Peyer's patch (tissue), 4 donors: ENCODE results near the gene NR1H4. TPM values are rescaled to one million over a fixed set of nuclear protein-coding genes. Genes with fewer than 3 reads are reported as not detected.

ENCODE experiments used
- DNase-seq, 3 donors: peaks; one replicate each; pipeline ENCODE4 v3.0.0-alpha.2; 2017 to 2019
- H3K27ac ChIP-seq, 4 donors: fragments of 200-600 bp; sonication (generic); one replicate each; pipeline ENCODE4 v1.5.1; 2016 to 2019
- H3K27me3 ChIP-seq, 2 donors: fragments of 200-600 bp; sonication (generic); one replicate each; pipeline ENCODE4 v1.5.1; 2019
- H3K36me3 ChIP-seq, 3 donors: fragments of 200-600 bp; sonication (generic); one replicate each; pipeline ENCODE4 v1.5.1; 2016 to 2019
- H3K4me1 ChIP-seq, 4 donors: fragments of 200-600 bp; sonication (generic); one replicate each; pipeline ENCODE4 v1.5.1; 2016 to 2019
- H3K4me3 ChIP-seq, 4 donors: fragments of 200-600 bp; sonication (generic); 1 replicate in 3 of 4; 2 replicates in 1 of 4; pipeline ENCODE4 v1.5.1; 2016 to 2019; ENCODE audit warnings: mild to moderate bottlenecking in 1 of 4
- H3K9me3 ChIP-seq, 4 donors: fragments of 200-600 bp; sonication (generic); one replicate each; pipeline ENCODE4 v1.5.1; 2016 to 2019; ENCODE audit warnings: mild to moderate bottlenecking in 1 of 4
- POLR2A ChIP-seq, 2 donors: fragments of 450-650 bp; IDR thresholded peaks; one replicate each; pipeline ENCODE4 v1.5.1; 2017; ENCODE audit warnings: antibody characterized with exemption in 2 of 2, mild to moderate bottlenecking in 2 of 2, moderate library complexity in 2 of 2
- total RNA-seq, 4 donors: library from RNA; depleted of rRNA; stranded (reverse); fragments of >200 nt; gene quantifications; one replicate each; pipeline ENCODE4 v1.1.0, GENCODE V29; 2016
- TF ChIP-seq, protein P1 (sequence below), 6 experiments: fragments of 450-650 bp in 4 of 6; fragments of 200-600 bp in 2 of 6; sonication (generic) in 1 of 6; IDR thresholded peaks; one replicate each; pipeline ENCODE4 v1.5.1; 2017 to 2019; ENCODE audit warnings: antibody characterized with exemption in 6 of 6, mild to moderate bottlenecking in 3 of 6, moderate library complexity in 1 of 6

The NR1H4 gene
- total RNA-seq, 4 donors from 2014 or later = 75.1 to 316 (median 227) TPM

GRCh38 chr12:100539202-100539601 lies 65.5 kb downstream of the NR1H4 start:
- no peak for TF ChIP-seq POLR2A (IDR thresholded peaks at IDR 0.05)
- TF ChIP-seq, protein P1, sequence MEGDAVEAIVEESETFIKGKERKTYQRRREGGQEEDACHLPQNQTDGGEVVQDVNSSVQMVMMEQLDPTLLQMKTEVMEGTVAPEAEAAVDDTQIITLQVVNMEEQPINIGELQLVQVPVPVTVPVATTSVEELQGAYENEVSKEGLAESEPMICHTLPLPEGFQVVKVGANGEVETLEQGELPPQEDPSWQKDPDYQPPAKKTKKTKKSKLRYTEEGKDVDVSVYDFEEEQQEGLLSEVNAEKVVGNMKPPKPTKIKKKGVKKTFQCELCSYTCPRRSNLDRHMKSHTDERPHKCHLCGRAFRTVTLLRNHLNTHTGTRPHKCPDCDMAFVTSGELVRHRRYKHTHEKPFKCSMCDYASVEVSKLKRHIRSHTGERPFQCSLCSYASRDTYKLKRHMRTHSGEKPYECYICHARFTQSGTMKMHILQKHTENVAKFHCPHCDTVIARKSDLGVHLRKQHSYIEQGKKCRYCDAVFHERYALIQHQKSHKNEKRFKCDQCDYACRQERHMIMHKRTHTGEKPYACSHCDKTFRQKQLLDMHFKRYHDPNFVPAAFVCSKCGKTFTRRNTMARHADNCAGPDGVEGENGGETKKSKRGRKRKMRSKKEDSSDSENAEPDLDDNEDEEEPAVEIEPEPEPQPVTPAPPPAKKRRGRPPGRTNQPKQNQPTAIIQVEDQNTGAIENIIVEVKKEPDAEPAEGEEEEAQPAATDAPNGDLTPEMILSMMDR (IDR thresholded peaks at IDR 0.05) = no peak
- Histone ChIP-seq H3K27me3 (no peaks in the 10 kb centered on the region), H3K4me3 (no peak overlapping the region), H3K36me3 (peaks cover 0 to 68% (median 0%) of the 10 kb centered on the region in 3 donors), H3K4me1 (no peaks in the 10 kb centered on the region), H3K9me3 (no peaks in the 10 kb centered on the region), H3K27ac (no peak overlapping the region)
- DNase-seq = no peak

DNA sequence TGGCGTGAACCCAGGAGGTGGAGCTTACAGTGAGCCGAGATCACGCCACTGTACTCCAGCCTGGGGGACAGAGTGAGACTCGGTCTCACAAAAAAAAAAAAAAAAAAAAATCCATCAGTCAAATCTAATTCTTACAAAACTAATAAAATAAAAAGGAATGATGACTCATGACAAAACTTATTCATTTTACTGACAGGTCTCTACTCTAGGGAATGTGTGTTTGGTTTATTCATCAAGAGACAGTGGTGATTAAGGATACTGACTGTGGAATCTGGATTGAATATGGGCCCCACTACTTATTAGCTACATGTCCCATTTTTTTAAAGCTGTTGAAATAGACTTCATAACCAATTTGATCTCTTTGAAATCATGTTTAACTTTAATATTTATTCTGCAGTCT lies 70.5 kb downstream of the NR1H4 start:
- H3K27me3 ChIP-seq = no peaks in the 10 kb centered on the region
- TF ChIP-seq, protein P1 (IDR thresholded peaks at IDR 0.05) = no peak
- no peak for TF ChIP-seq POLR2A (IDR thresholded peaks at IDR 0.05)
- DNase-seq = no peak
- H3K36me3 ChIP-seq = peaks cover 0 to 68% (median 0%) of the 10 kb centered on the region in 3 donors
- no peaks in the 10 kb centered on the region for H3K9me3 ChIP-seq
- H3K4me3 ChIP-seq = no peak overlapping the region
- no peak overlapping the region for H3K27ac ChIP-seq
- H3K4me1 ChIP-seq = no peaks in the 10 kb centered on the region

- Histone ChIP-seq H3K4me1 (no peaks in the 10 kb centered on the region), H3K9me3 (no peaks in the 10 kb centered on the region), H3K27me3 (no peaks in the 10 kb centered on the region), H3K4me3 (no peak overlapping the region), H3K36me3 (peaks cover 0 to 66% (median 0%) of the 10 kb centered on the region in 3 donors), H3K27ac (no peak overlapping the region)
- TF ChIP-seq, protein P1 (IDR thresholded peaks at IDR 0.05) = no peak
- no peak for TF ChIP-seq POLR2A (IDR thresholded peaks at IDR 0.05)
- no peak for DNase-seq
These were observed 71.4 kb downstream of the NR1H4 start for GRCh38 chr12:100545092-100545491.

GRCh38 chr12:100553936-100554335 lies 80.3 kb downstream of the NR1H4 start:
- Histone ChIP-seq H3K4me1 (peaks cover 0 to 8% (median 2%) of the 10 kb centered on the region in 4 donors), H3K4me3 (no peak overlapping the region), H3K9me3 (no peaks in the 10 kb centered on the region), H3K36me3 (peaks cover 0 to 52% (median 0%) of the 10 kb centered on the region in 3 donors), H3K27ac (peak overlapping the region in 2 of 4 donors; percentile 16 to 59), H3K27me3 (no peaks in the 10 kb centered on the region)
- no peak for TF ChIP-seq POLR2A (IDR thresholded peaks at IDR 0.05)
- TF ChIP-seq, protein P1 (IDR thresholded peaks at IDR 0.05) = no peak
- DNase-seq = peak in 1 of 3 donors; percentile 58

- no peaks in the 10 kb centered on the region for H3K9me3 ChIP-seq
- no peak overlapping the region for H3K27ac ChIP-seq
- H3K36me3 ChIP-seq = peaks cover 0 to 48% (median 0%) of the 10 kb centered on the region in 3 donors
- no peak overlapping the region for H3K4me3 ChIP-seq
- no peak for DNase-seq
- no peaks in the 10 kb centered on the region for H3K27me3 ChIP-seq
- H3K4me1 ChIP-seq = peaks cover 0 to 8% (median 2%) of the 10 kb centered on the region in 4 donors
- TF ChIP-seq, protein P1 (IDR thresholded peaks at IDR 0.05) = peak in 5 of 6 experiments; percentile 57 to 98 (median 92)
- TF ChIP-seq POLR2A (IDR thresholded peaks at IDR 0.05) = no peak
These were observed 81.0 kb downstream of the NR1H4 start for GRCh38 chr12:100554608-100555077.
